Astrocyte (in vitro differentiated cells and primary cell): ENCODE data around the gene GLRX.

ENCODE experiments used
- CTCF ChIP-seq: IDR thresholded peaks from 2 replicates; pipeline ENCODE4 v1.5.1; 2011; ENCODE audit warnings: low read depth, mild to moderate bottlenecking, inconsistent platforms, low read length, moderate library complexity; ENCODE audit not compliant: insufficient read depth
- EZH2 ChIP-seq: IDR thresholded peaks from 2 replicates; pipeline ENCODE4 v1.6.1; 2012; ENCODE audit warnings: mild to moderate bottlenecking, low read length, inconsistent platforms; ENCODE audit not compliant: insufficient read depth

GRCh38 chr5:95808013-95808685 is 14.4 kb downstream of the GLRX start:
- no peak for TF ChIP-seq CTCF
- TF ChIP-seq EZH2, result no peak
